Urinary bladder (tissue), 4 donors: ENCODE results near the gene MYL4. TPM values are rescaled to one million over a fixed set of nuclear protein-coding genes. Genes with fewer than 3 reads are reported as not detected.
"Not testable (repeated sequence)": the region's sequence is repeated elsewhere in the genome, so short reads cannot be mapped to it uniquely, and the experiment has no call there.

Source experiments
- DNase-seq: peaks from one replicate; pipeline ENCODE4 v3.0.0-alpha.2; 2015; ENCODE audit errors: extremely low spot score
- H3K27ac ChIP-seq: one replicate; pipeline ENCODE4 v1.5.1; 2013; ENCODE audit warnings: low read depth, mild to moderate bottlenecking, moderate library complexity
- H3K36me3 ChIP-seq: one replicate; pipeline ENCODE4 v1.6.1; 2013; ENCODE audit warnings: mild to moderate bottlenecking, moderate library complexity; ENCODE audit not compliant: insufficient read depth
- H3K4me1 ChIP-seq: one replicate; pipeline ENCODE4 v1.6.1; 2013; ENCODE audit warnings: mild to moderate bottlenecking, moderate library complexity; ENCODE audit not compliant: insufficient read depth
- H3K4me3 ChIP-seq: one replicate; pipeline ENCODE4 v1.5.1; 2013; ENCODE audit warnings: low read depth, low read length
- WGBS: extraction: QIAGEN DNeasy Blood & Tissue Kit; methylation state at CpG from one replicate; pipeline ENCODE4 v1.1.7; 2013; 5-methylcytosine and 5-hydroxymethylcytosine counted together
- polyA plus RNA-seq: library from polyadenylated mRNA; stranded (reverse); fragments of 200-250 nt; gene quantifications from one replicate; pipeline ENCODE4 v1.2.3, GENCODE V29; 2013
- total RNA-seq: library from RNA; depleted of rRNA; stranded (reverse); fragments of >200 nt; gene quantifications from one replicate; pipeline ENCODE4 v1.2.3, GENCODE V29; 2014
- donor health status: healthy with polysubstance abuse.
- donor health status: healthy.

Gene MYL4
- total and polyA plus RNA-seq, 2 donors: 0.53 to 31.7 TPM

DNA sequence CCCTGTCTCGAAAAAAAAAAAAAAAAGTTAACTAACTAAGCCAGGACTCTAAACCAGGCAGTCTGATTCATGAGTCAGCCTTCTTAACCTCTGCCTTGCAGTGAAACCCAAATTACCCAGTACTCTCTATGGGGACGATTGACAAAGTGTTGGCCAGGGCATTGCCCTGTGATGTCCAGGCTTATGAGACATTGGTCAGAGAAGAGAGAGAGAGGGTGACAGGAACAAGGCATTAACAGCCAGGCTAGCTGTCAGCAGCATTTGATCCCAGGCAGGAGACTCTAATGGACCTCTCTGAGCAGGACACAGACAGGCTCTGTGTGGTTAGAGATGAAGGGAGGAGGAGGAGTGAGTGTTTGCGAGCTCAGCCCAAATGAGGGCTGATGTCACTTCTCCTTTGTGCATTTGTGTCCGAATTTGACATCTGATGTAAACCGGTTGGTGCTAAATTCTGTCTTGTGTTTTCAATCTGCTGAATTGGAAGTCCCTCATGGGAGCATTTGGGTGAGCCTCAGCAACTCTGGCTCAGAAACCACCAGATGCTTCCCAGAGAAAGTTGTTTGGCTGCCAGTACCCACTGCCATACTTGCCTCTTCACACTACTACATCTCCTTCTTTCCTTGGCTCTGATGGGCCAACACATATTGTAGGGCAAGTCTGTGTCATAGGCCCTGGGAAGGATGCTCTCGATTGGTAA is 4.3 kb upstream of the MYL4 start:
- Histone ChIP-seq H3K27ac (peak overlapping the region; percentile 77), H3K4me1 (no peaks in the 10 kb centered on the region), H3K36me3 (no peaks in the 10 kb centered on the region), H3K4me3 (no peak overlapping the region)
- no peak for DNase-seq
- WGBS: 45% methylated on average over 6 of the region's 6 CpGs

DNA sequence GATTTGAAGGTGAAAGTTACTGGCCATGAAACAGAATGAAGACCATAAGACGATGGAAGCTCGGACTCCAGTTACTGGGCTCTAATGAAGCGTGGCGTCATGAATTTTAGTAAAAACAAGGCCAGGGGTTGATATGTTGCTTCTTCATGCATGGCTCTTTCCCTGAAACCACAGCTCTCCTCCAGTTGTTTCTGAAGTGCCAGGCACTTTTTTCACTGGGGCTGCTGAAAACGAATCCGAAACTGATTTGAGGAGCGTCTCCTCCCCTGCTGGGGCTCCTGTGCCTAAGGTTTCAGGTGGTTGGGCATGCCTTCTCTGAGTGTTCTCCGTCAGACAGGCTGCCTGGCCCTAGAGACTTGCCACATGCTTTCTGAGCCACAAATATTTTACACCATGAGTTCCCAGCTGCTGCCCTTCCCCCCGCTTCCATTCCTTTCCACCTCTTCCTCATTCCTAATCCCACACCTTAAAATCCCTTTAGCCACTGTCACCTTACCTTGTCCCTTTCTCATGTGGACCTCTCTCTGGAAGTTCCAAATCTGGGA is 3.7 kb upstream of the MYL4 start:
- no peak for DNase-seq
- Histone ChIP-seq H3K4me3 (no peak overlapping the region), H3K36me3 (no peaks in the 10 kb centered on the region), H3K4me1 (no peaks in the 10 kb centered on the region), H3K27ac (peak overlapping the region; percentile 77)
- WGBS: 53% methylated on average over 9 of the region's 9 CpGs

DNA sequence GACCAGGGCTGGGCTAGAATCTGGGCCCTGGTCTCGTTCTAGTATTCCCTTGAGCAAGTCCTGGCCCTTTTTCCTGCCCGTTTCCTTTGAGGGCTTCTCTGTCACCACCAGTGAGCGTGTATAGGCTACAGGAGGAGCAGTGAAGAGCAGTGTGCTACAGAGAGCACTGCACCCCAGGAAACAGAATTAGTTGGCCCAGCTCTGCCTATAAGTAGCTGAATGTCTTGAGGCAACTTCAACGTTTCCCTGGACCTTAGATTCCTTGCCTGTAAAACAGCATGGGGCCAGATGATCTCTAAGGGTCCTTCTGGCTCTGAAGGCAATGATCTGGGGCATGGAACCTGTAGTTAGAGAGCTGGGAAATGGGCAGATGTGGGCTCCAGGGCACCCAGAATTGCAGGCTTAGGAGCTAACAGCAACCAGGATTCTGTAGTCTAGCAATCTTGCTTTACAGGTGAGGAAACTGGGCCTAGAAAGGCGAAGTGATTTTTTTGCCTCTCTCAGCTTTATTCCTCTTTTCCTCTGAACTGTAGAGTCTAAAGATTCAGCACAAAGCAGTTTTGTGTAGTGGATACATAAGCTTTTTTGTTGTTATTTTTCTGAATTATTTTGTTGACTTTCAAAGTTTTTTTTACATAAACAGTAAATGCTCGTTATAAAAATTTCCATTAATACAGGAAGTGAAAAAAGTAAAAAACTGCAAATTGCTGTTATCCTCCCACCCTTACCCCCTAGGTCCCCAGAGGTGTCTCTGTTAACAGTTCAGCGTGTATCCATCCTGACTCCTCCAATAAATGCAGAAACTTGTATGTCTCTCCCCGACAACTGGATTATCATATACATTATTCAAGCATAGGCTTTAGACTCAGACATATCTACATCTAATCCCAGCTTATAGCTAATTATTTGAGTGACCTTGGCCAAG is 1.7 kb upstream of the MYL4 start:
- no peak overlapping the region for H3K27ac ChIP-seq
- no peak for DNase-seq
- no peaks in the 10 kb centered on the region for H3K36me3 ChIP-seq
- H3K4me3 ChIP-seq: no peak overlapping the region
- no peaks in the 10 kb centered on the region for H3K4me1 ChIP-seq
- 84% methylated on average over 8 of the region's 8 CpGs for WGBS

DNA sequence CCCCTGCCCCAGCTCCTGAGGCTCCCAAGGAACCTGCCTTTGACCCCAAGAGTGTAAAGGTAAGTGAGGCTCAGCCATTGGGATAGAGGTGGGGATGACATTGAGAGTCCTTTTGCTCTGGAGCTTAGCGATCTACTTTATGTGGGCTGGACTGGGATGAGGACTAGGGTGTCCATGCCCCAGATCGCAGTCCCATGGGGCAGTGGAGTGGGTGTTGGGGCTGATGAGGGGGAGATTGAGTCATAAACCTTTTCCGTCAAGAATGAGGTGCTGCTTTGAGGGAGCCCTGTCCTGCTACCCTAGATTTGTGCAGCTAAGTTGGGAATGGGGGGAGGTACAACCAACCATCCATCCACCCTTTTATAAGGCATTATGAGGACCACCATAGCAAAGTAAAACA is 351 bp downstream of the MYL4 start:
- 96% methylated on average over 3 of the region's 3 CpGs for WGBS
- H3K4me3 ChIP-seq: no peak overlapping the region

DNA sequence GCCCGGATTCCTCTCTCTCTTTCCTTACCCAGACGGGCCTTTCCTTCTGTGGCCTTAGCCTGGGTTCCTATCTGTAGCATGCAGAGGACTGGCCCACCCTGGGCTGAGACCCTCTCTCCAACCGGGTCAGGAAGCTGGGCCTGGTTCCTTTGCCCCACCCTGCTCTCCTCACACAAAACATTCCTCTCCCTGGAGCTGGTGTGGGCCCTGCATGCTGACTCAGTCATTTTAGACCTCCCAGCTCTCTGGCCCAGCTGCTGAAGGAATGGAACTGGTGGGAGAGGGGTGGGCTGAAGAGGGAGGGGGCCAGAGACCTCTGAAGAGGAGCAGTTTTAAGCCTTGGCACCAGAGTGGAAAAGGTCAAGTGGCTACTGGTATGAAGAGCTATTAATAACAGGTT is 957 bp downstream of the MYL4 start:
- H3K4me3 ChIP-seq: no peak overlapping the region
- WGBS: 63% methylated on average over 3 of the region's 3 CpGs
- no peak overlapping the region for H3K27ac ChIP-seq
- no peaks in the 10 kb centered on the region for H3K4me1 ChIP-seq
- H3K36me3 ChIP-seq: no peaks in the 10 kb centered on the region
- no peak for DNase-seq

More for the DNA sequence above, 351 bp downstream of the MYL4 start:
- H3K27ac ChIP-seq: no peak overlapping the region
- H3K36me3 ChIP-seq: no peaks in the 10 kb centered on the region
- no peaks in the 10 kb centered on the region for H3K4me1 ChIP-seq
- no peak for DNase-seq

DNA sequence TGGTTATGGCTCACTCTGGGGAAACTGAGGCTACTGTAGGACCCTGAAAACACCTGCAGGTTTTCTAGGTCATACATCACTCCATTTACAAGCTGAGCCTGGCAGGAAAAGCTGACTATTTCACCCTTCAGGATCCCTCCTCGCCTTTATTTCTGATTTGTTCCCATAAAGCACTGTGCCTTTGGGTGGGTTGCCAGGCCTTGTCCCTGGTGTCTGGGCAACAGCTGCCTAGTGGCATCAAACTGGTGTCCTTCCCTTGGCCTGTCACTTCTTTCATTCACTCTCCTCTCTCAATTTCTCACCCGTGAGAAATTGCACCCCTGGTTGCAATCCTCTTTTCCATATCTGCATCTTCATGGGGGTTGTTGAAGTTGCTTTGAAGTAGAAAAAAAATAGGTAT is 1.6 kb downstream of the MYL4 start:
- H3K4me1 ChIP-seq: no peaks in the 10 kb centered on the region

DNA sequence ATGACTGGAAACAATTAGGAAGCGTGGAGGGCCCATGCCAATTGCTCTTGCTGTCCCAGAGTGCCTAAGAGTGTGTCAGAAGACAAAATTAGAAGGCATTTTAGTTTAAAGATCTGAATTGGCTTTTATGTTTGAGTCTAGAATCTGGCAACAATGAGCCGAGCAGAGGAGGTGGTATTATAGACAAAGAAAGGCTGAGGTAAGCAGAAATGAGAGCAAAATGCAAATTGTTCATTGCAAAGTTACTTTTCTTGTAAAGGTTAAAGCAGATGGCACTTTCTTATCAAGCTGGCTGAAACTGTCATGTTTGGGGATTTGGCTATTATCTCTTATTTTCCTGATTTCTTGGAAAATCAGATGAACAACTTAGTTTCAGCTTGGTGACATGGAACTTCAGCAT is 3.3 kb downstream of the MYL4 start:
- H3K4me3 ChIP-seq: no peak overlapping the region
- no peaks in the 10 kb centered on the region for H3K36me3 ChIP-seq
- H3K27ac ChIP-seq: no peak overlapping the region
- H3K4me1 ChIP-seq: no peaks in the 10 kb centered on the region
- no peak for DNase-seq
- WGBS: 74% methylated on average over 2 of the region's 2 CpGs

More for the DNA sequence above, 1.6 kb downstream of the MYL4 start:
- no peak for DNase-seq
- no peak overlapping the region for H3K27ac ChIP-seq
- H3K36me3 ChIP-seq: no peaks in the 10 kb centered on the region
- no peak overlapping the region for H3K4me3 ChIP-seq
- WGBS: 86% methylated on average over 2 of the region's 2 CpGs

DNA sequence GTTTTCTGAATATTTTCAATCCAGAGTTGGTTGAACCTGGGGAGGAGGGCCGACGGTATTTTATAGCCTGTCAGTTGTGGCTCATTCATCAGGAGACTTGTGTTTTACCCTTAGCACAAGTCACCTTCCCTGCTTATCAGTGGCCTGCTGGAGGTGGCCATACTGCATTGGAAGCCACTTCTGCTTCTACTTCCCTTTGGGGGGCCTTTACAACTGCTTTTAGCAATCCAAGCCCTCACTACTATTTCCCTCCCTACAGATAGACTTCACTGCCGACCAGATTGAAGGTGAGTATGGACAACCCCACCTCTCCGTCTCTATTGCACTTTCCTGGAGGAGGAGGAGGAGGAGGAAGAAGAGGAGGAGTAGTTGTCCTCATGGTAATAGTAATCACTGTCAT is 4.4 kb downstream of the MYL4 start:
- Histone ChIP-seq H3K4me3 (no peak overlapping the region), H3K4me1 (no peaks in the 10 kb centered on the region), H3K36me3 (no peaks in the 10 kb centered on the region), H3K27ac (no peak overlapping the region)
- no peak for DNase-seq
- 83% methylated on average over 4 of the region's 4 CpGs for WGBS

DNA sequence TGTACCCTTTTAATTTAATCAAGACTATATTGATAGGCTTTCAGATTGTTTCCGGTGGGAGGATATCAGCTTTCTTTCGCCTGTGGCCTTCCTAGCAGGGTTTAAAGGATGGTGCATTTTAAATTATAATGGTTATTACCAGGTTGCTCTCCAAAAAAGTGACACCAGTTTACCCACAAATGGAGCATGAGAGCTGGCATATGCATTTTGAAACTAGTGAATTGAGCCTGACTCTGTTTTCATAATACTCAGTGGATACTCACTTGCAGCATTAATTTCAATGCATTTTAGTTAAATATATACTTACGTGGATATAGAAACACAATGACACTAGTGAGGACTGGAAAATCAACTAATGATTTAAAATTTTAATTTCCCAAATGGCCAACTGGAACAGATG is 5.8 kb downstream of the MYL4 start:
- H3K36me3 ChIP-seq: no peaks in the 10 kb centered on the region
- no peak overlapping the region for H3K27ac ChIP-seq
- DNase-seq: no peak
- no peaks in the 10 kb centered on the region for H3K4me1 ChIP-seq
- WGBS: 89% methylated on average over 3 of the region's 3 CpGs
- no peak overlapping the region for H3K4me3 ChIP-seq

DNA sequence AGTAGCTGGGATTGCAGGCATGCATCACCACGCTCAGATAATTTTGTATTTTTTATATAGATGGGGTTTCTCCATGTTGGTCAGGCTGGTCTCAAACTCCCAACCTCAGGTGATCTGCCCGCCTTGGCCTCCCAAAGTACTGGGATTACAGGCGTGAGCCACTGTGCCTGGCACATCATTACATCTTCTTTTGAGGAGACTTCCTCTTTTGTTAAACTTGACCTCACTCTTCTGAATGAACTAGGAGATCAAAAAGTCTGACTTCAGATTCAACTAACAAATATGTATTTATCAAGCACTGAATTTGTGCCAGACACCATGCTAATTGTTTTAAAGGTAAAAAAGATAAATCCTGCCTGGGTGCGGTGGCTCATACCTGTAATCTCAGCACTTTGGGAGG is 7.7 kb downstream of the MYL4 start:
- not testable (repeated sequence) for H3K27ac ChIP-seq, DNase-seq, H3K4me1 ChIP-seq, H3K36me3 ChIP-seq, H3K4me3 ChIP-seq
- whole genome bisulfite sequencing: 92% methylated on average over 4 of the region's 4 CpGs

DNA sequence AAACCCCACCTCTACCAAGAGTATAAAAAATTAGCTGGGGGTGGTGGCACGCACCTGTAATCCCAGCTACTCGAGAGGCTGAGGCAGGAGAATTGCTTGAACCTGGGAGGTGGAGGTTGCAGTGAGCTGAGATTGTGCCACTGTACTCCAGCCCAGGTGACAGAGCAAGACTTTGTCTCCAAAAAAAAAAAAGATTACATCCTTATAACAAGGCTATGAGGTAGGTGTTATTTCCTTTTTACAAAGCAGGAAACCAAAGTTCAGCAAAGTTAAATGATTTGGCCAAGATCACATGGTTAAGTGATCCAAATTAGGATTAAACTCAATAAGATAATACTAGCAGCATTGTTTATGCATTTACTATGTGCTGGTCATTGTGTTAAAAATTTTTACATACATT is 8.1 kb downstream of the MYL4 start:
- DNase-seq, H3K36me3 ChIP-seq, H3K4me3 ChIP-seq, H3K27ac ChIP-seq, H3K4me1 ChIP-seq: not testable (repeated sequence)
- WGBS: 68% methylated on average over 2 of the region's 2 CpGs

DNA sequence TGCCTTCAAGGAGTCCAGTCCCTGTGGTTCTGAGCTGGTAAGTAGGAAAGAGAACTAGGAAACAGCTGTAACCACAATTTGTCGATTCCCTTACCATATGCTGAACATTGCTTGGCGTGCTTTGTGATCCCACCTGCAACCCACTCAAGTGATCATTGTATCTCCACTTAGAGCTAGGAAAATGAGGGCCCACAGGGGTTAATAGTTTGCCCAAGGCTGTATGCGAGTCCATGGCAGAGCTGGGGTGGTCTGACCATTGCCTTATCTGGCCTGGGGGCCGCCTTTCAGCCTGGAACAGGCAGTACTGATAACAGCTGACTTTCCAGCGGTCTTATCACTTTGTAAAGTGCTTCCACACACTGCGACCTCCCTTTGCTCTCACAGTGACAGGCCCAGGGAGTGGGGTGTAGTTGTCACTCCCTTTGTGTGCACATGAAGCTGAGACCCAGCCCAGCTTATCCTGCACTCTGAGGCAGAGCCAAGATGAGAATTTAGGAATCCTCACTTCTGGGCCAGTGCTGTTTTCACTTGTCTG is 9.8 kb downstream of the MYL4 start:
- WGBS: 74% methylated on average over 6 of the region's 6 CpGs
- Histone ChIP-seq H3K27ac (no peak overlapping the region), H3K4me3 (no peak overlapping the region), H3K4me1 (no peaks in the 10 kb centered on the region), H3K36me3 (no peaks in the 10 kb centered on the region)
- DNase-seq: no peak

DNA sequence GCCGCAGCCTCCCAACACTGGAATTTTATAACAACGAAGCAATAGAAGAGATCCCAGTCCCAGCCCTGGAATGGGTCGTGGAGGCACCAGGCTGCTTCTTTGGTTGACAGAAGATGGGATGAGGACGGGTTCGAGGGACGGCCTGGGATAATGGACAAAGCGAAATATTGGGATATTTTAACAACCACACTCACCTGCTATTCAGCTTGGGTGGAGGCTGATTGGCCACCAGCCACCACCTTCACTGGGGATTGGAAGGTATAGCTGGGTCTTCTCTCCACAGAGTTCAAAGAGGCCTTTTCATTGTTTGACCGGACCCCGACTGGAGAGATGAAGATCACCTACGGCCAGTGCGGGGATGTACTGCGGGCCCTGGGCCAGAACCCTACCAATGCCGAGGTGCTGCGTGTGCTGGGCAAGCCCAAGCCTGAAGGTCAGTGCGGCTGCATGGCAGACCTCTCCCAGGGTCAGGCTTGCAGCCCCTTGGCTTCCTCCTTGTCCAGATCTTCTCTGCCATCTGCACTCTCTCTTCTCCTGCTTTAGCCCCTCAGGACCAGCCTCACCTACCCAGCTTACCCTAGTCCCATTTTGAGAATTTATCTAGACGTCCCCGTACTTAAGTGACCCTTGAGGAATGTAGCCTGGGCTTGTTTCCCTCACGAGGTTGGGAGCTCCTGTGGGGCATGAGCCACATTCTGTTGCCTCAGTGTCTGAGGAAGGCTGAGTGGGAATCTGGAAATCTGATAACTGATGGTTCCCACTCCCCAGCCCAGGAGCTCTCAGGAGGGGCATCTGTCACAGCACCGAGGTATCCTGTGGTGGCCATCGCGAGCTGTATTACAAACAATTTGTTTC is 10.7 kb downstream of the MYL4 start:
- no peak for DNase-seq
- Histone ChIP-seq H3K36me3 (no peaks in the 10 kb centered on the region), H3K27ac (no peak overlapping the region), H3K4me1 (no peaks in the 10 kb centered on the region), H3K4me3 (no peak overlapping the region)
- 88% methylated on average over 21 of the region's 21 CpGs for WGBS
